Activated naive CD4-positive, alpha-beta T cell treated with anti-CD3 and anti-CD28 coated beads, Interleukin-2, amount 50 U/mL, for 24 hours (primary cell): ENCODE measurements around the gene IL21R.
A peak's percentile ranks its signal among the peaks of the same experiment; 100 is the strongest.

Source experiments
- H3K27ac Mint-ChIP-seq: one replicate; pipeline ENCODE4 v1.8.0; 2021; ENCODE audit warnings: mild to moderate bottlenecking, mixed read lengths
- H3K27me3 Mint-ChIP-seq: one replicate; pipeline ENCODE4 v1.8.0; 2021; ENCODE audit warnings: mixed read lengths
- H3K36me3 Mint-ChIP-seq: one replicate; pipeline ENCODE4 v1.8.0; 2021; ENCODE audit warnings: mixed read lengths
- H3K4me1 Mint-ChIP-seq: one replicate; pipeline ENCODE4 v1.8.0; 2021; ENCODE audit warnings: mixed read lengths
- H3K4me3 Mint-ChIP-seq: one replicate; pipeline ENCODE4 v1.8.0; 2021; ENCODE audit warnings: mild to moderate bottlenecking, mixed read lengths
- H3K9me3 Mint-ChIP-seq: one replicate; pipeline ENCODE4 v1.8.0; 2021; ENCODE audit warnings: mixed read lengths

Gene IL21R

DNA sequence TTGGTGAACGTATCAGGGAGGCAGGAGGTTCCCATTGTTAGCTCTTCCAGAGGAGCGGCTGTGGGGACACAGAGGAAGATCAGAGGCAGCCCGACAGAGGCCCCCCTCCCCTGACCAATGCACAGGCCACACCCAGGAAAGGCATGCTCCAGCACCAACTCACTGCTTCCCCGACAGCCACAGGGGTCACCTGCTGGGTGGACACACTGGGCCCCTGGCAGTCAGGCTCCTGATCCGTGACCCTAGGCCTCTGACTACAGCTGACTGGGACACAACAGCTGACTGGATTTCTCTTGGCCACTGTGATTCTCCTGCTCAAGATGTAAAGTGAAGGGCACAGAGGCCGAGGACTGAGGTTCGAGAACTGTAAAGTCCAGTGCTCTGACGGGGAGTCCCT, 63.5 kb downstream of the IL21R start:
- H3K9me3 Mint-ChIP-seq = no peaks in the 10 kb centered on the region
- no peaks in the 10 kb centered on the region for H3K27me3 Mint-ChIP-seq
- peaks cover 30% of the 10 kb centered on the region for H3K36me3 Mint-ChIP-seq
- H3K4me3 Mint-ChIP-seq = peak overlapping the region; percentile 42
- peak overlapping the region; percentile 17 for H3K27ac Mint-ChIP-seq
- peaks cover 28% of the 10 kb centered on the region for H3K4me1 Mint-ChIP-seq

GRCh38 chr16:27468941-27469531, 67.1 kb downstream of the IL21R start:
- H3K27ac Mint-ChIP-seq = no peak overlapping the region
- no peaks in the 10 kb centered on the region for H3K27me3 Mint-ChIP-seq
- no peaks in the 10 kb centered on the region for H3K9me3 Mint-ChIP-seq
- peaks cover 37% of the 10 kb centered on the region for H3K36me3 Mint-ChIP-seq
- peaks cover 6% of the 10 kb centered on the region for H3K4me1 Mint-ChIP-seq
- H3K4me3 Mint-ChIP-seq = no peak overlapping the region

- no peak overlapping the region for H3K27ac Mint-ChIP-seq
- H3K4me3 Mint-ChIP-seq = no peak overlapping the region
- no peaks in the 10 kb centered on the region for H3K9me3 Mint-ChIP-seq
- peaks cover 41% of the 10 kb centered on the region for H3K36me3 Mint-ChIP-seq
- no peaks in the 10 kb centered on the region for H3K27me3 Mint-ChIP-seq
- no peaks in the 10 kb centered on the region for H3K4me1 Mint-ChIP-seq
These were observed 68.8 kb downstream of the IL21R start for GRCh38 chr16:27470567-27471431.

GRCh38 chr16:27471661-27472060, 69.7 kb downstream of the IL21R start:
- Mint-ChIP-seq H3K36me3 (peaks cover 37% of the 10 kb centered on the region), H3K27me3 (no peaks in the 10 kb centered on the region), H3K4me3 (no peak overlapping the region)

GRCh38 chr16:27472091-27473020, 70.4 kb downstream of the IL21R start:
- H3K36me3 Mint-ChIP-seq = peaks cover 37% of the 10 kb centered on the region

More at GRCh38 chr16:27471661-27472060, 69.7 kb downstream of the IL21R start:
- H3K27ac Mint-ChIP-seq = no peak overlapping the region
- H3K9me3 Mint-ChIP-seq = no peaks in the 10 kb centered on the region
- H3K4me1 Mint-ChIP-seq = no peaks in the 10 kb centered on the region

DNA sequence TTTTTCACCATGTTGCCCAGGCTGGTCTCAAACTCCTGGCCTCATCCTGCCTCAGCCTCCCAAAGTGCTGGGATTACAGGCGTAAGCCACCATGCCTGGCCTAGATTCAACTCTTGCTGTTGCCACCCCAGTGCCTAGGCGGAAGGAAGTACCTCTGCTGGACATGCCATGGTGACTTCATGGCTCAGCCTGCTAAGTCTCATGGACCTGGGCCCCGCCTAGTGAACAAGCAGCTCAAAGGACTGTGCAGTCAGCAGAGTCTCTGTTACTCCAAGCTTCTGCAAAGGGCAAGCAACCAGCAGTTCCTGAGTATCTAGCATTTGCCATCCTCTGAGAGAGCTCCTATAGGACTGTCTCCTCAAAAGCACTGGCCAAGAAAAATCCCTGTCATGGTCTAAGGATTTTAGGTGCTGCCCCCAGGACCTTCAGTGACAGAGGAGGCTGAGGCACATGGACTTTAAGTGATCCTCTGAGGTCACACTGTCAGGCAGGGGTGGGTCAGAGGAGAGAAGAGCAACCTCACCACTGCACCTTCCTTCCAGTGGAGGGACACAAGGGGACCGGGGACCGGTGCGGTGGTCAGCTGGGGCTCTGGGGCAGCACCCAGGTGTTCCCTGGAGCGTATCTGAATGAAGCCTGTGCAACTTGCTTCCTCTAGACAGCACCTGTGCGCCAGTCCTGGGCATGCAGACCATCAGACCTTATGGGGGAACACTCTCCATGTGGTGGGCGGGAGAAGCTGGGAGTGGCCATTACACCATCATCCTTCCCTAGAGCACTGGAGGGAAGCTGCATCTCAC, 71.3 kb downstream of the IL21R start:
- Mint-ChIP-seq H3K27me3 (no peaks in the 10 kb centered on the region), H3K4me1 (no peaks in the 10 kb centered on the region), H3K27ac (no peak overlapping the region), H3K9me3 (no peaks in the 10 kb centered on the region), H3K4me3 (no peak overlapping the region), H3K36me3 (peaks cover 32% of the 10 kb centered on the region)

More at GRCh38 chr16:27472091-27473020, 70.4 kb downstream of the IL21R start:
- no peaks in the 10 kb centered on the region for H3K4me1 Mint-ChIP-seq
- H3K27me3 Mint-ChIP-seq = no peaks in the 10 kb centered on the region
- H3K4me3 Mint-ChIP-seq = no peak overlapping the region
- no peak overlapping the region for H3K27ac Mint-ChIP-seq
- H3K9me3 Mint-ChIP-seq = no peaks in the 10 kb centered on the region

GRCh38 chr16:27474041-27474440, 72.1 kb downstream of the IL21R start:
- no peak overlapping the region for H3K4me3 Mint-ChIP-seq
- no peaks in the 10 kb centered on the region for H3K27me3 Mint-ChIP-seq
- no peak overlapping the region for H3K27ac Mint-ChIP-seq
- no peaks in the 10 kb centered on the region for H3K4me1 Mint-ChIP-seq
- H3K36me3 Mint-ChIP-seq = peaks cover 33% of the 10 kb centered on the region
- no peaks in the 10 kb centered on the region for H3K9me3 Mint-ChIP-seq

DNA sequence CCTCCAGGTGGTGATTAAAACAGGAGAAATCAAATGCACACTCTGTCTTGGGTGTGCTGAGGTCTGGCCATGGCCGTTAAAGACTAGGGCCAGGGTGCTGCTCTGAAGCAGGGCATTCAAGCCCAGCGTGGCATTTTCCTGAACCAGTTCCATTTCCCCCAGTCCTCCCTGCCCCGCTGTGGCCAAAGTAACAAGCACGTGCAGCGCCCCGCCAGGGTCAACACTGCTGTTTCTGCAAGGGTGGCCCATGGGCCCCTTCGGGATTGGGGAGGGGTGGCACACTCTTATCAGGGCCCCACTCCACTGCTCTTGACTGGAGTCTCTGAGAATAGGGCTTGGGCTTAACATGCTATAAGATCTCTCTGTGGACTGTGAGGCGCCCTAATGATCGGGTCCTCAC, 72.9 kb downstream of the IL21R start:
- Mint-ChIP-seq H3K4me3 (no peak overlapping the region), H3K27ac (no peak overlapping the region), H3K9me3 (no peaks in the 10 kb centered on the region), H3K4me1 (no peaks in the 10 kb centered on the region), H3K36me3 (peaks cover 27% of the 10 kb centered on the region), H3K27me3 (no peaks in the 10 kb centered on the region)

- Mint-ChIP-seq H3K4me3 (no peak overlapping the region), H3K27me3 (no peaks in the 10 kb centered on the region), H3K36me3 (peaks cover 24% of the 10 kb centered on the region)
These were observed 73.6 kb downstream of the IL21R start for GRCh38 chr16:27475561-27475960.

DNA sequence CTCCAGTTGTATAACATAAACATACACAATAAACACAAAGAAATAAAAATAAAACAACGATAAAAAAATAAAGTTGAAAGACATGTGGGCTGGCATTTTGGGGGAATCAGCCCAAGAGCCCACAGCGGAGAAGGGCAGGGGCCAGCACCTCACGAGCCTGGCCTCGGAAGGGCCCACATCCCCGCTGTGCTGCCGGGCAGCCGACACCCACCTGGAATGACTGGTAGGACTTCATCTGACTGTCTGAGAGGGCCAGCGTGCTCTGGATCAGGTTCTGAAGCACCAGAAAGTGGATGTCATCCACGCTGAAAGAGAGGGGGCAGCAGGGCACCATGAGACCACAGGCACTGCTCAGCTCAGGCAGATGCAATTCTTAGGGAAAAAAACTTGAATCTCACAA, 74.3 kb downstream of the IL21R start:
- no peaks in the 10 kb centered on the region for H3K4me1 Mint-ChIP-seq
- no peak overlapping the region for H3K27ac Mint-ChIP-seq
- peaks cover 22% of the 10 kb centered on the region for H3K36me3 Mint-ChIP-seq
- no peaks in the 10 kb centered on the region for H3K27me3 Mint-ChIP-seq
- H3K9me3 Mint-ChIP-seq = no peaks in the 10 kb centered on the region
- H3K4me3 Mint-ChIP-seq = no peak overlapping the region

More at GRCh38 chr16:27475561-27475960, 73.6 kb downstream of the IL21R start:
- Mint-ChIP-seq H3K4me1 (no peaks in the 10 kb centered on the region), H3K27ac (no peak overlapping the region), H3K9me3 (no peaks in the 10 kb centered on the region)

DNA sequence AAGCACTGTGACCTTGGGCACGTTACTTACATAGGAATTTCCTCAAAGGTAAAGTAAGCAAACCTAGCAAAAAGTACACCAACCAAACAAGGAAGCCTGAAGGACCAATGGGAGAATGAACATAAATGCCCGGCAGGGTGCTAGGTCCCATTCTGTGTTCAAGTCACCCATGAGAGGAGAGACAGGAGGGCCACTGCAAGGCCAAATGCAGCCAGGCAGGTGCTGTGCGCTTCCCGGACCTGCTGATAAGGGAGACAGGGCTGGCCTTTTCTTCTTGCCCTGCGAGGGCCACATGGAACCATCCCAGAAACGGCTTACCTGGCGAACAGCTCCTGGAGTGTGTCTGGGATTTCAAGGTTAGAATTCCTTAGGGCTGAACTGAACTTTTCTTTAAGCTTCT, 78.8 kb downstream of the IL21R start:
- Mint-ChIP-seq H3K4me3 (no peak overlapping the region), H3K9me3 (no peaks in the 10 kb centered on the region), H3K27ac (no peak overlapping the region), H3K27me3 (no peaks in the 10 kb centered on the region), H3K36me3 (peaks cover 18% of the 10 kb centered on the region), H3K4me1 (no peaks in the 10 kb centered on the region)

DNA sequence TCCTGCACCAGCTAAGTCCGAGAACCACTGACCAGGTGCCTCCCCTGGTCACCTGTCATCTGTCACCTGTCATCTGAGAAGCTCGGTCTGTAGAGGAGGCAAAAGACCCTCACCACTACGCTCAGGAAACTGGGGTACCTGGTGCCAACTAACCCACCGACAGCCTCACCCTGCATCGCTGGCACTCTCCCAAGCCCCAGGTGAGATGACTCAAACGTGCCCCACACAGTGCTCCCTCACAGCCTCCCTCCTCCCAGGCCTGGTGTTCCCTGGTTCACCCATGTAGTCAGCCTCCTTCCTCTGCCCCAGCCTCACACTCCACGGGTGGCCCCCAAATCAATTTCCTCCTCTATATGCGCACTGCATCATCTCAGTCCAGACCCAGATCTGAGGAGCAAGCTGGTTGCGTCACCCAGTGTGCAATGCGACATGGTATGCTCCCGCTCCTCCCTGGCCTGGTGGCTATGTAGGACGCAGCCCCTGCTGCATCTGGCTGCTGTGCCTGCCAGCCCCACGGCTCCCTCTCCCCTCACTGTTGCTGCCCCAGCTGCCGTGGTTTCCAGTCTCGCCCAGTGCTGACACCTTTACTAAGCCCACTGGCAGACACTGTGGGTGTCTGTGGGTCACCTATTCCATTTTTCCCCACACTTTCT, 79.4 kb downstream of the IL21R start:
- Mint-ChIP-seq H3K36me3 (peaks cover 16% of the 10 kb centered on the region), H3K4me3 (no peak overlapping the region), H3K27me3 (no peaks in the 10 kb centered on the region), H3K4me1 (no peaks in the 10 kb centered on the region), H3K9me3 (no peaks in the 10 kb centered on the region), H3K27ac (no peak overlapping the region)

DNA sequence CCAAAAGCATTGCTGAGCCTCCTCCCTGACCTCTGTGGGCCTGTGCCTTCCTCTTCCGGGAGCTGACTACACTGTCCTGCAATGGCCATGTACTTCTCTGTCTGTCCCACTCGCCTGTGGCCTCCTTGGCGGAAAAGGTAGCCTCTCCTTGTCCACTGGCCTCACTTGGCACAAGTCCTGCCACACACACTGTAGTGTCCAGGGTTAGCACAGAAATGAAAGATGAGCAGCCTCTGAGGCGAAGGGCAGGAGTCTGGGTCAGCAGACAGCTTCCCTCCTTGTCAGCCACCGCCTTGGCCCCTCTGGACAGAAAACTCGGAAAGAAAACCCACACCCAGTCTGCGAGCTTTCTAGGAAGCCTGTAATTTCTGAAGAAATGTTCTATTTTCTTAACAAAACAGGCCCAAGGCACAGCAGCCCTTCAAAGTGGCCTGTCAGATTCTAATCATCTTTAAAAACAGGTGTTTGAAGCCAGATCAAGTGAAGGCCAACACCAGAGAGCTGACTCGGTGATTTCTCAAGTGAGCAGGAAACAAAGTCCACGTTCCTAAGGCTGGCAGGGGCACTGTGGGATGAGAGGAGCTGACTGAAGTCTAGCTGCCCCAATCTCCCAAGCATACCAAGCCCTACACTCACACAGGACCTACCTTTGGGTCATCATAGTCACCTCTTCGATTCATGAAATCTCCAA, 80.6 kb downstream of the IL21R start:
- H3K27me3 Mint-ChIP-seq = no peaks in the 10 kb centered on the region
- H3K4me1 Mint-ChIP-seq = no peaks in the 10 kb centered on the region
- no peak overlapping the region for H3K27ac Mint-ChIP-seq
- peaks cover 15% of the 10 kb centered on the region for H3K36me3 Mint-ChIP-seq
- no peaks in the 10 kb centered on the region for H3K9me3 Mint-ChIP-seq
- no peak overlapping the region for H3K4me3 Mint-ChIP-seq

DNA sequence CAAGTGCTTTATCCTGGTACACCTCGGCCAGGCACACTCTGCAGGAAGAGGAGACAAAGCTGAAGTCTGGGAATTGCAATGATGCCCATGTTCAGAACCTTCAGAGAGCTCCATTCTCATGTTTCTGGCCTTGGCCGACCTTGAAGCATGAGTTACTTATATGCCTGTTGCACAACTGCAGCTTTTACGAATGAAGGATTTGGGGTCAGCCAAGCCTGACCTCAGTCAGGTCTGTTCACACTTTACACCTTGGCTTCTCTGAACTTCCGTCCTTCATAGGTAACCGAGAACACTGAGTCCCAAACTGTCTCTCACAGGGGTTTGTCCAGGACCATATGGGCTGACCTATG, 81.1 kb downstream of the IL21R start:
- Mint-ChIP-seq H3K4me3 (no peak overlapping the region), H3K9me3 (no peaks in the 10 kb centered on the region), H3K4me1 (no peaks in the 10 kb centered on the region), H3K36me3 (peaks cover 13% of the 10 kb centered on the region), H3K27me3 (no peaks in the 10 kb centered on the region), H3K27ac (no peak overlapping the region)
